Hematopoietic multipotent progenitor cell treated with erythropoietin and hydrocortisone succinate and interleukin-3 and kit ligand, for 17 days (in vitro differentiated cells): Measurements from ENCODE around the gene PRKAR1B.

ENCODE experiments used
- DNase-seq: peaks from one replicate; pipeline ENCODE4 v3.0.0-alpha.2; 2015; ENCODE audit warnings: low spot score

The PRKAR1B gene

DNA sequence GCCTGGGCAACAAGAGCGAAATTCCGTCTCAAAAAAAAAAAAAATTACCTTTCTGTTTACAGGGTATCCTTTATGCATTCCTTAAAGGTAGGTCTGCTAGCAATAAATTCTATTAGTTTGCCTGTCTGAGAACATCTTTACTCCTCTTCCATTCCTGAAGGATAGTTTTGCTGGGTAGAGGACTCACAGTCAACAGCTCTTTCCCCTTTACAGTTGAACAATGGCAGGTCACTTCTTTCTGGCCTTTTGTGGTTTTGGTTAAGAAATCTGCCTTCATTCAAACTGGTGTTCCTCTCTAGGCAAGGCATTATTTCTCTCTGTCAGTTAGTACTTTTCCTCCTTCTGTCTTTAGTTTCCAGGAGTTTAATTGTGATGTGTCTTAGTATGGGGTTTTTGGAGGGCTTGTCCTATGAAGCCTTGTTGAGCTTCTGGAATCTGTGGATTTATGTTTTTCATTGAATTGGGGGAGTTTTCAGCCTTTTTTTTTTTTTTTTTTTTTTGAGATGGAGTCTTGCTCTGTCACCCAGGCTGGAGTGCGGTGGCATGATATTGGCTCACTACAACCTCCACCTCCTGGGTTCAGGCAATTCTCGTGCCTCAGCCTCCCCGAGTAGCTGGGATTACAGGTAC is 5.3 kb downstream of the PRKAR1B start:
- no peak for DNase-seq

DNA sequence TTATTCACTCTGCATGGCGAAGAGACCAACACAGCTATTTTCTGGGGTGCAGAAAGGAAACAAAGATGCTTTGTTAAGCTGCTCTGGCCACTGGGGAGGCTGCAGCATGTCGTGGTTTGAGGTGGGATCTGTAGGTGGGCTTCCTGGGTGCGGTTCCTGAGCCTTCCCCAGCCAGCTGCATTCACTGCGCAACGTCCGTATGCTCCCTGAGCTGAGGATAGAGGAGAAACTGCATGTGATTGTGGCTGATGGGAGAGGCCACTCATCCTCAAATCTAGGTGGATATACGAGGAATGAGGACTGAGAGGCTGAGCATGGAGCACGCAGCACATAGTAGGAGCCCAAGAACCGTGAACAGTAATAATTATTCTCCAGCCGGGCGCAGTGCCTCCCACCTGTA is 10.4 kb downstream of the PRKAR1B start:
- no peak for DNase-seq

DNA sequence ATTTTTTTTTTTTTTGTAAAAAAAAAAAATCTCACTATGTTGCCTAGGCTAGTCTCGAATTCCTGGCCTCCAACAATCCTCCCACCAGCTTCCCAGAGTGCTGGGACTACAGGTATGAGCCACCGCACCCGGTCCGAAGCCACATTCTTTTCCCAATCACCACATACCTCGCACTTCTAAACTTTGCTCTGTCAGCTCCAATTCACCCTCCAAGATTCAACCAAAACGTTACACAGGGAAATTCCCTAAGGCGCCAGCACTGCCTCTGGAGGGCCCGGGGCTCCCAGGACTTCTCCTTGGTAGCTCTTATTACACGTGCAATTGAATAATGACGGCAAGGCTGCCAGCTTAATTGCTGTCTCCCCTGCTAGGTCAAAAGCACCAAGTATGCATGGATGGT is 10.9 kb downstream of the PRKAR1B start:
- no peak for DNase-seq

DNA sequence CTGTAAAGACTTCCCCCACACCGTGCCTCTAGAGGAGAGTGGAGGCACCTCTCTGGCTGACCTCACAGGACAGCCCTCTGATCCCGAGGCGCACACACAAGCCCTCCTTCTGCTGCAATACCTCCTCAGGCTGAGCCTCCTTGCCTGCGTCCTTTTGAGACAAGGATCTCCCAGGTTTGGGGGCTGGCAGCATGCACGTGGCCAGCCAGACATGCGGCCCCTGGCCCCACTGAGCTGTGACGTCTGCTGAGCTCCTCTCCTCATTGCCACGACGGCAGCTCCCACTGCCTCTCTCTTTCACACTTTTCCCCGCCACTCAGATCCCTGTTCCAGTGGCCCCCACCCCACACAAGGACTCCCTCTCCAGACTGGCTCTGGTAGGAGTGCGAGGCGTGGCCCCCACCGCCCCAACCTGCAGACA is 12.8 kb downstream of the PRKAR1B start:
- DNase-seq, result no peak

- DNase-seq, result no peak
These were observed 13.4 kb downstream of the PRKAR1B start for GRCh38 chr7:713488-714230.

GRCh38 chr7:713139-713457 is 14.0 kb downstream of the PRKAR1B start:
- DNase-seq, result no peak

- no peak for DNase-seq
These were observed 14.5 kb downstream of the PRKAR1B start for GRCh38 chr7:712381-713138.

GRCh38 chr7:711922-712380 is 15.1 kb downstream of the PRKAR1B start:
- DNase-seq, result no peak

DNA sequence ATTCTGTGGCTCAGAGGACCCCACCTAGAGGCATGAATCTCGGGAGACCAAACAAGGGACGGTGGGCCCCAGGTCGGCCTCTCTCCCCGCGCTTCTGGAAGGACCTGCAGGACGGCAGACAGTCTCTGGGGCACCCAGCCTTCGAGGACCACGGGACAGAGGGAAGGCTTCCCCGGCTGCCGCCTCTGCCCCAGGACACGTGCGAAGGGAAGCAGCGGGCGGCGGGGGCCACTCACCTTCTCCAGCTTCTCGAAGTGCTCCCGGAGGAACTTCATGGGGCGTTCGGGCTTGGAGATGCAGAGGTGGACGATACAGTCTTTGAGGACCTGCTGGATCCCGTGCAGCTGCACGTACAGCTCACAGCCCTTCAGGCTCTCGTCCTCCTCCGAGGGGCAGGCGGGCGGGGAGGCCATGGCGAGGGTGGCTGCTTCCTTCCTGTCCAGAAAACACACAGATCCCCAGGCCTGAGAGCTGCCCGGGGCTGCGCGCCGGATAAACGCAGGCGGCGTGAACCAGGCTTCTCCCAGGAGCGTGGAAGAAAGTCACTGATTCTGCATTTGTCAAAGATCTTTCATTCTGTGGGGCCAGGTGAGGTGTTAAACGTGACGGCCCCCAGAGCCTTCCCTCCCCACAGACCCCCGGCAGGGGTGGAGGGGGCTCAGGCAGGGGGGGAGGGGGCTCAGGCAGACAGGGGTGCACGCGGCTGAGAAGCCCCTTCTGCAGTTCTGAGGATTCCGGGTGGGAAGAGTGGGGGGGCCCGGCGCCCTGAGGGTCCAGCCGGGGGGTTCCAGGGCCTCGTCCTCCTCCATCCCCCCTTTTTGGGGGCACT is 15.8 kb downstream of the PRKAR1B start:
- DNase-seq, result no peak

DNA sequence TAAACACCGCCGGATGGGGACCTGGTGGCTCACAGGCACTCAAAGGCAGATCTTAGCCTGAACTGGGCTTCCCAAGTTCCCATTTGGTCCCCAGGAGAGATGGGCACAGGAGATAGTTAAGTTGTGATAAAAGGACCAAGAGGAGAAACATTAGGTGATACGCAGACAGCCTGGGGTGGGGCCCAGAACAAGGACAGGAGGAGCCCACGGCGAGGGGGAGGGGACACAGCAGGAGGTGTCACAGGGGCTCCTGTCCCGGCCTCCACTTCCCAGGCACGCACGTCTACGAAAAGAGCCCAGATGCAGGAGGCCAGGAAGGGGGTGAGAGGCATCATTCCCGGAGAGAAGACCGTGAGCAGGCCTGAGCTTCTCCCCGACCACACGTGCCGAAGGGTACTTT is 16.9 kb downstream of the PRKAR1B start:
- no peak for DNase-seq

DNA sequence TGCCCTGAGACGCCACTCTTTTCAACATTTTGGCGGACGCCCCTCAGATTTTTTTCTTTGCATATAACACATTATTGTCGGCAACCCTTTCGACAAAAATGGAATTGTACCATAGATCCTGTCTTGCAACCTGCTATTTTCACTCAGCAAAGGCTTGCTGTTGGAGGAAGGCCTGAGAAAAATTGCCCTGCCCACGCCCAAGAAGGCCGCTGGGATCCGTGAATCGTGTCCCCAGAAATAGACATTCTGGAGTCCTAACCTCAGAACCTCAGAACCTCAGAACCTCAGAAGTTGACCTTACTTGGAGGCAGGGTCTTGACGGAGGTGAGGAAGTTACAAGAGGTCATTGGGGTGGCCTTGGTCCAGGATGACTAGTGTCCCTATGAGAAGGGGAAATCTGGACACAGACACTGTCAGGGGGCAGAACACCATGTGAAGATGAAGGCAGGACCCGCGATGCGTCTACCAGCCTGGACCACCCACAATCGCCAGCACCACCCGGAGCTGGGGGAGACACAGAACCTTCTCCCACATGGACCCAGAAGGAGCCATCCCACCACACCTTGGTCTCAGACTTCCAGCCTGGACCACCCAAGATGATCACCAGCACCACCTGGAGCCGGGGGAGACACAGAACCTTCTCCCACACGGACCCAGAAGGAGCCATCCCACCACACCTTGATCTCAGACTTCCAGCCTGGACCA is 19.6 kb downstream of the PRKAR1B start:
- no peak for DNase-seq

DNA sequence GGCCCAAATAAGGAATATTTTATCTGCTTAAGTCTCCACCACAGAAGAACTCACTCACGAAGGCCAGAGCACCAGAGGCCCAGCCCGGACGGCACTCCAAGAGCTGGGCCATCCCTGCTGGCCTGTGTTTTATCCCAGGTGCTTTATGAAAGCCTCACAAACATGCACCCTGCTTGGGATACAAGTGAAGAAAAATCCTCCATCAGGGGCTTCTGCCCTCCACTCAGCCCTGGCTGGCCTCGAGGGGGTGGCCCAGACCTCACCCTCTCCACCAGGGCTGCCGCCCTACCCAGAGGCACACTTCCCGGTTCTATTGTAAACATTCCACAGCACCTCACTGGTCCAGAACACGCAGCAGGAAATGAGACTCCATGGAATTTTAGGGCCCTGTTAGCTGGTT is 20.4 kb downstream of the PRKAR1B start:
- no peak for DNase-seq

- DNase-seq, result no peak
These were observed 24.0 kb downstream of the PRKAR1B start for GRCh38 chr7:703049-703448.

- DNase-seq, result no peak
These were observed 25.9 kb downstream of the PRKAR1B start for GRCh38 chr7:701086-701671.

DNA sequence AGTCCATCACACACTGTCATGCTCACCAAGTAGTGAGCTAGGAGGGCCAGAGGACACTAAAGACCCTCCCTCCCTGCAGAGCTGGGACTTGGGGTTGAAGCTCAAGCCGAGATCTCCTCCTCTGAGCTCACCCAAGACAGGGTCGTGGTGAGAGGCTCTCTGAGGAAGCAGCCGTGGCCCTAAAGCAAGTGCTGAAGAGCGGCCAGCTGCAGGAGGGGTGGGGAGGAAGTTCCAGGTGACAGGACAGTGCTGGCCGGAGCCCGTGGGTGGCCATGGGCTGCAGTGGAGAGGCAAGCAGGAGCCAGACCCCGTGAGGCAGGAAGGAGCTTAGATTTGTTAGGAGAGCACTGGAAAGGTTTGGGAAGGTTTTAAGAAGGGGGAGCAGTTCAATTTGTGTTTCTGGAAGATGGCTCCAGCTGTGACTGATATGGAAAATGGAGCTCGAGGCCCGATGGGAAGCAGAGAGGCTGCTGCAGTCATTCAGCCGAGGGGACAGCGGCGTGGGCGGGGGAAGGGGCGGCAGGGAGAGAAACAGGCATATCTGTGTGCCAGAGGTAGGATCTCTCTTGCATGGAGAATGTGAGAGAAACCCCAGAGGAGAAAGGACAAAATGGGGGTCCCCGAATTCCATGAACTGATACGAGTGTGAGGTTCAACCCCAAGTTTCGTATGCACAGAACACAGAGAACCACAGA is 27.5 kb downstream of the PRKAR1B start:
- no peak for DNase-seq

GRCh38 chr7:698515-699475 is 28.3 kb downstream of the PRKAR1B start:
- DNase-seq, result no peak

GRCh38 chr7:696812-697551 is 30.1 kb downstream of the PRKAR1B start:
- no peak for DNase-seq

- DNase-seq, result no peak
These were observed 30.7 kb downstream of the PRKAR1B start for GRCh38 chr7:696426-696811.

- DNase-seq, result no peak
These were observed 33.8 kb downstream of the PRKAR1B start for GRCh38 chr7:693280-693679.
